Mesothelial cell of epicardium (in vitro differentiated cells): Measurements from ENCODE around the gene COPS9. TPM values are rescaled to one million over a fixed set of nuclear protein-coding genes. Genes with fewer than 3 reads are reported as not detected.

Source experiments
- DNase-seq, 2 experiments: peaks; one replicate each; pipeline ENCODE4 v3.0.0; 2021; ENCODE audit warnings: low spot score in 2 of 2; ENCODE audit not compliant: unreplicated experiment in 2 of 2
- H3K27ac Mint-ChIP-seq: 2 replicates; pipeline ENCODE4 v1.8.0; 2021; ENCODE audit warnings: mixed read lengths
- H3K27me3 Mint-ChIP-seq: 2 replicates; pipeline ENCODE4 v1.8.0; 2021; ENCODE audit warnings: low read depth, mixed read lengths
- H3K36me3 Mint-ChIP-seq: 2 replicates; pipeline ENCODE4 v1.8.0; 2021; ENCODE audit warnings: mixed read lengths
- H3K4me1 Mint-ChIP-seq: 2 replicates; pipeline ENCODE4 v1.8.0; 2021; ENCODE audit warnings: mixed read lengths
- H3K4me3 Mint-ChIP-seq: 2 replicates; pipeline ENCODE4 v1.8.0; 2021; ENCODE audit warnings: mild to moderate bottlenecking, moderate library complexity, mixed read lengths
- H3K9me3 Mint-ChIP-seq: 2 replicates; pipeline ENCODE4 v1.8.0; 2021; ENCODE audit warnings: mixed read lengths
- CTCF ChIP-seq: fragments of 200-600 bp; sonication (generic); IDR thresholded peaks from one replicate; pipeline ENCODE4 v1.5.0; 2021; ENCODE audit warnings: antibody characterized with exemption; ENCODE audit not compliant: unreplicated experiment
- total RNA-seq: library from RNA; stranded (reverse); gene quantifications from 3 replicates; pipeline ENCODE4 v1.2.1, GENCODE V29; 2021

The COPS9 gene
- total RNA-seq, 1 donor from 2014 or later = 93.6 TPM

DNA sequence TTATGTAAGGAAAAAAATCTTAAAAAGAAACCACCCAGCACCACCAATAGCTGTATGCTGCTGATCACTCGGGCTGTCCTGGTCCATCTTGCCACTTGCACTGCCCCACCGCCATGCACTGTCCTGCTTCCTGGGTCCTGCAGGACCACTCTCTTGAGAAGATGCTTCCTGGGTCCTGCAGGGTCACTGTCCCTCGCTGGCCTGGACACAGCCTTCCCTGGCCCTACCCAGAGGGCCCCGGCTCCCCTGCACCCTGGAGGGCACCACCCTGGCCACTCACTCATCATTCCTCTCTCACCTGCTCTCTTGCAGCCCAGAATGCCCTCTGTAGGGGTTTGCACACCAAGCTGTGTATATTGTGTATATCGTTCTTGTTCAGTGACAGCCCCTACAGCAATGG, 6.8 kb upstream of the COPS9 start:
- Mint-ChIP-seq H3K36me3 (no peaks in the 10 kb centered on the region), H3K27ac (no peak overlapping the region), H3K4me1 (peaks cover 2% of the 10 kb centered on the region), H3K9me3 (no peaks in the 10 kb centered on the region), H3K4me3 (no peak overlapping the region), H3K27me3 (peaks cover 35% of the 10 kb centered on the region)
- no peak for DNase-seq
- no peak for TF ChIP-seq CTCF

GRCh38 chr2:240142256-240142775, 6.2 kb upstream of the COPS9 start:
- Mint-ChIP-seq H3K9me3 (no peaks in the 10 kb centered on the region), H3K4me1 (peaks cover 2% of the 10 kb centered on the region)
- TF ChIP-seq CTCF = no peak

GRCh38 chr2:240141736-240142135, 5.6 kb upstream of the COPS9 start:
- Mint-ChIP-seq H3K36me3 (no peaks in the 10 kb centered on the region), H3K4me1 (peaks cover 2% of the 10 kb centered on the region), H3K4me3 (no peak overlapping the region), H3K27me3 (peaks cover 41% of the 10 kb centered on the region), H3K27ac (no peak overlapping the region), H3K9me3 (no peaks in the 10 kb centered on the region)
- DNase-seq = no peak
- no peak for TF ChIP-seq CTCF

More at GRCh38 chr2:240142256-240142775, 6.2 kb upstream of the COPS9 start:
- no peak overlapping the region for H3K27ac Mint-ChIP-seq
- peaks cover 38% of the 10 kb centered on the region for H3K27me3 Mint-ChIP-seq
- H3K4me3 Mint-ChIP-seq = no peak overlapping the region
- H3K36me3 Mint-ChIP-seq = no peaks in the 10 kb centered on the region
- DNase-seq = no peak

- DNase-seq = no peak
- peaks cover 43% of the 10 kb centered on the region for H3K27me3 Mint-ChIP-seq
- H3K9me3 Mint-ChIP-seq = no peaks in the 10 kb centered on the region
- TF ChIP-seq CTCF = no peak
- H3K4me1 Mint-ChIP-seq = peaks cover 3% of the 10 kb centered on the region
- H3K36me3 Mint-ChIP-seq = no peaks in the 10 kb centered on the region
- H3K4me3 Mint-ChIP-seq = no peak overlapping the region
- H3K27ac Mint-ChIP-seq = no peak overlapping the region
These were observed 4.8 kb upstream of the COPS9 start for GRCh38 chr2:240140920-240141319.

GRCh38 chr2:240140511-240140910, 4.4 kb upstream of the COPS9 start, which contains the start of gene OTOS:
TSS of gene OTOS (minus strand) at chr2:240140658. CDS start at chr2:240140326, 332 bp downstream.
- no peak for DNase-seq
- Mint-ChIP-seq H3K4me3 (no peak within 1 kb of the TSS), H3K9me3 (no peaks in the 10 kb centered on the region), H3K27me3 (peaks cover 43% of the 10 kb centered on the region), H3K36me3 (no peaks in the 10 kb centered on the region), H3K4me1 (peaks cover 5% of the 10 kb centered on the region), H3K27ac (no peak within 1 kb of the TSS)
- no peak for TF ChIP-seq CTCF
